COLO668 (cell line): ENCODE results near the gene KRTAP3-2.
A peak's percentile ranks its signal among the peaks of the same experiment; 100 is the strongest.
"Not testable (repeated sequence)": the region's sequence is repeated elsewhere in the genome, so short reads cannot be mapped to it uniquely, and the experiment has no call there.

Experiments
- DNase-seq: peaks from one replicate; lab custom pipeline; 2025; ENCODE audit not compliant: unreplicated experiment; lab: John Stamatoyannopoulos, UW

The KRTAP3-2 gene

GRCh38 chr17:40999563-40999962 lies at the start of gene KRTAP3-2:
Gene KRTAP3-2, minus strand, starts transcription at chr17:40999906. Its CDS starts 53 bp downstream, at chr17:40999853.
- not testable (repeated sequence) for DNase-seq

GRCh38 chr17:41049110-41049509 lies 49.4 kb upstream of the KRTAP3-2 start:
- no peak for DNase-seq

- no peak for DNase-seq
Measured at GRCh38 chr17:41048441-41048840, 48.7 kb upstream of the KRTAP3-2 start.

- not testable (repeated sequence) for DNase-seq
Measured at GRCh38 chr17:41046735-41047465, 47.2 kb upstream of the KRTAP3-2 start, which contains the start of gene KRTAP2-1. Gene KRTAP2-1, minus strand, starts transcription at chr17:41047316. Its CDS starts 49 bp downstream, at chr17:41047267.

GRCh38 chr17:41042953-41043352 lies 43.2 kb upstream of the KRTAP3-2 start:
- no peak for DNase-seq

- DNase-seq, result peak; percentile 18
Measured at GRCh38 chr17:41040783-41041571, 41.3 kb upstream of the KRTAP3-2 start, which contains the start of gene KRTAP1-1. Gene KRTAP1-1, minus strand, starts transcription at chr17:41041450. Its CDS starts 53 bp downstream, at chr17:41041397.

- DNase-seq, result no peak
Measured at GRCh38 chr17:41037853-41038350, 38.2 kb upstream of the KRTAP3-2 start.

GRCh38 chr17:41034346-41034935 lies 34.7 kb upstream of the KRTAP3-2 start, which contains the start of gene KRTAP1-3:
Gene KRTAP1-3, minus strand, starts transcription at chr17:41034874. Its CDS starts 53 bp downstream, at chr17:41034821.
- DNase-seq, result peak; percentile 8

GRCh38 chr17:41029633-41030245 lies 30.0 kb upstream of the KRTAP3-2 start, which contains the start of gene KRTAP1-4:
Gene KRTAP1-4, minus strand, starts transcription at chr17:41030195. Its CDS starts 117 bp downstream, at chr17:41030078.
- no peak for DNase-seq

- DNase-seq, result peak; percentile 5
Measured at GRCh38 chr17:41026715-41027471, 27.2 kb upstream of the KRTAP3-2 start, which contains the start of gene KRTAP1-5. Gene KRTAP1-5, minus strand, starts transcription at chr17:41027208. Its CDS starts 53 bp downstream, at chr17:41027155.

- DNase-seq, result no peak
Measured at GRCh38 chr17:41024697-41025096, 25.0 kb upstream of the KRTAP3-2 start.

- DNase-seq, result no peak
Measured at GRCh38 chr17:41020336-41020735, 20.6 kb upstream of the KRTAP3-2 start.

- no peak for DNase-seq
Measured at GRCh38 chr17:41019415-41019814, 19.7 kb upstream of the KRTAP3-2 start.

GRCh38 chr17:41018541-41018940 lies 18.8 kb upstream of the KRTAP3-2 start:
- DNase-seq, result no peak

GRCh38 chr17:41016578-41017215 lies 17.0 kb upstream of the KRTAP3-2 start:
- no peak for DNase-seq

- DNase-seq, result no peak
Measured at GRCh38 chr17:41015454-41015853, 15.7 kb upstream of the KRTAP3-2 start.

- no peak for DNase-seq
Measured at GRCh38 chr17:41013606-41014005, 13.9 kb upstream of the KRTAP3-2 start.

- no peak for DNase-seq
Measured at GRCh38 chr17:41013181-41013580, 13.5 kb upstream of the KRTAP3-2 start.
